SKM-1 treated with dmso at 0.1 percent for 144 hours (cell line): ENCODE results near the gene AKAP13.
"Not testable (repeated sequence)": the region's sequence is repeated elsewhere in the genome, so short reads cannot be mapped to it uniquely, and the experiment has no call there.

ENCODE experiments used
- DNase-seq: peaks from one replicate; lab custom pipeline; 2025; ENCODE audit not compliant: unreplicated experiment; lab: John Stamatoyannopoulos, UW

The AKAP13 gene

GRCh38 chr15:85563328-85563727 lies 182.9 kb downstream of the AKAP13 start:
- no peak for DNase-seq

- DNase-seq: no peak
These were observed 183.3 kb downstream of the AKAP13 start for GRCh38 chr15:85563731-85564130.

GRCh38 chr15:85564686-85565085 lies 184.3 kb downstream of the AKAP13 start:
- no peak for DNase-seq

- no peak for DNase-seq
These were observed 187.9 kb downstream of the AKAP13 start for GRCh38 chr15:85568261-85568808.

GRCh38 chr15:85570336-85570735 lies 189.9 kb downstream of the AKAP13 start:
- peak; percentile 74 for DNase-seq

GRCh38 chr15:85571780-85572179 lies 191.4 kb downstream of the AKAP13 start:
- no peak for DNase-seq

GRCh38 chr15:85576392-85576791 lies 196.0 kb downstream of the AKAP13 start:
- DNase-seq: no peak

- no peak for DNase-seq
These were observed 198.7 kb downstream of the AKAP13 start for GRCh38 chr15:85578941-85579701.

GRCh38 chr15:85579957-85580694 lies 199.7 kb downstream of the AKAP13 start:
- no peak for DNase-seq

- no peak for DNase-seq
These were observed 200.5 kb downstream of the AKAP13 start for GRCh38 chr15:85580879-85581278.

GRCh38 chr15:85581495-85581894 lies 201.1 kb downstream of the AKAP13 start:
- no peak for DNase-seq

GRCh38 chr15:85582131-85583079 lies 202.0 kb downstream of the AKAP13 start:
- DNase-seq: no peak

GRCh38 chr15:85583442-85583841 lies 203.0 kb downstream of the AKAP13 start:
- DNase-seq: no peak

- DNase-seq: no peak
These were observed 203.6 kb downstream of the AKAP13 start for GRCh38 chr15:85583923-85584390.

GRCh38 chr15:85584872-85585271 lies 204.5 kb downstream of the AKAP13 start:
- no peak for DNase-seq

GRCh38 chr15:85586196-85586595 lies 205.8 kb downstream of the AKAP13 start:
- DNase-seq: not testable (repeated sequence)

GRCh38 chr15:85587707-85588411 lies 207.5 kb downstream of the AKAP13 start:
- DNase-seq: no peak

GRCh38 chr15:85588677-85589076 lies 208.3 kb downstream of the AKAP13 start:
- DNase-seq: no peak

GRCh38 chr15:85589851-85590250 lies 209.4 kb downstream of the AKAP13 start:
- DNase-seq: no peak

- no peak for DNase-seq
These were observed 211.2 kb downstream of the AKAP13 start for GRCh38 chr15:85591622-85592021.
